Measurements from ENCODE around the gene PROSER1. TPM values are rescaled to one million over a fixed set of nuclear protein-coding genes. Genes with fewer than 3 reads are reported as not detected.

The PROSER1 gene
- total and polyA plus RNA-seq, 4 donors, result 13.0 to 59.6 (median 24.2) TPM

DNA sequence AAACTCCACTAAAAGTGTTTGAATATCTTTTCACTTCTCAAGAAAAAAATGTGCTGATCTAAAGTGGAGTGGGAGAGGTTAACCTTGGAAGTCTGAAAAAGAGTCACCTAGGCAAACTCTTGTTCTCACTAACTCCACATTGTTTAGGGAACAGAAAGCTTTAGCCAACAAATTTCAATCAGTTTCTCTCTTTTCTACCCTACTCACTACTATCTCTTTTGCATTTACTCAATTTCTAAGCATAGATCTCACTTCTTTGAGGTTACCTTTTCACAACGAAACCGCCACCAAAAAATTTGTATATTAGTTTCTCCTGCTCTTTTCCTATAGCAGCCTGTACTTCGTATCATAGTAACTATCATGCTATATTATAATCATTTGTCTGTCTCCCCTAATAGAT, 6.6 kb upstream of the PROSER1 start:
- ATAC-seq (ENCODE audit: insufficient read depth, low FRiP score) (no peak), DNase-seq (no peak)
- H3K9ac ChIP-seq (ENCODE audit: insufficient read depth in 1 of 2, low read length in 2 of 2), result no peak overlapping the region
- no peak overlapping the region for H3K4me3 ChIP-seq
- no peaks in the 10 kb centered on the region for H3K9me3 ChIP-seq (ENCODE audit: control insufficient read depth in 4 of 4, insufficient read depth in 3 of 4, low read length in 3 of 4)
- no peaks in the 10 kb centered on the region for H3K27me3 ChIP-seq (ENCODE audit: control insufficient read depth in 3 of 3, insufficient read depth in 3 of 3, low read length in 2 of 3)
- peaks cover 3 to 6% (median 4%) of the 10 kb centered on the region in 4 donors for H3K36me3 ChIP-seq (ENCODE audit: control insufficient read depth in 4 of 4, insufficient read depth in 4 of 4, low read length in 4 of 4)
- peaks cover 0 to 25% (median 2%) of the 10 kb centered on the region in 5 donors for H3K4me1 ChIP-seq (ENCODE audit: control insufficient read depth in 5 of 5, insufficient read depth in 5 of 5, low read length in 5 of 5)
- H3K27ac ChIP-seq (ENCODE audit: low read depth in 1 of 2, low read length in 1 of 2), result no peak overlapping the region
- TF ChIP-seq, protein P1, sequence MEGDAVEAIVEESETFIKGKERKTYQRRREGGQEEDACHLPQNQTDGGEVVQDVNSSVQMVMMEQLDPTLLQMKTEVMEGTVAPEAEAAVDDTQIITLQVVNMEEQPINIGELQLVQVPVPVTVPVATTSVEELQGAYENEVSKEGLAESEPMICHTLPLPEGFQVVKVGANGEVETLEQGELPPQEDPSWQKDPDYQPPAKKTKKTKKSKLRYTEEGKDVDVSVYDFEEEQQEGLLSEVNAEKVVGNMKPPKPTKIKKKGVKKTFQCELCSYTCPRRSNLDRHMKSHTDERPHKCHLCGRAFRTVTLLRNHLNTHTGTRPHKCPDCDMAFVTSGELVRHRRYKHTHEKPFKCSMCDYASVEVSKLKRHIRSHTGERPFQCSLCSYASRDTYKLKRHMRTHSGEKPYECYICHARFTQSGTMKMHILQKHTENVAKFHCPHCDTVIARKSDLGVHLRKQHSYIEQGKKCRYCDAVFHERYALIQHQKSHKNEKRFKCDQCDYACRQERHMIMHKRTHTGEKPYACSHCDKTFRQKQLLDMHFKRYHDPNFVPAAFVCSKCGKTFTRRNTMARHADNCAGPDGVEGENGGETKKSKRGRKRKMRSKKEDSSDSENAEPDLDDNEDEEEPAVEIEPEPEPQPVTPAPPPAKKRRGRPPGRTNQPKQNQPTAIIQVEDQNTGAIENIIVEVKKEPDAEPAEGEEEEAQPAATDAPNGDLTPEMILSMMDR (IDR thresholded peaks at IDR 0.05; ENCODE audit: control extremely low read depth, extremely low read depth), result no peak
- WGBS, 2 donors, result 94 to 97% methylated on average over 3 of the region's 3 CpGs

DNA sequence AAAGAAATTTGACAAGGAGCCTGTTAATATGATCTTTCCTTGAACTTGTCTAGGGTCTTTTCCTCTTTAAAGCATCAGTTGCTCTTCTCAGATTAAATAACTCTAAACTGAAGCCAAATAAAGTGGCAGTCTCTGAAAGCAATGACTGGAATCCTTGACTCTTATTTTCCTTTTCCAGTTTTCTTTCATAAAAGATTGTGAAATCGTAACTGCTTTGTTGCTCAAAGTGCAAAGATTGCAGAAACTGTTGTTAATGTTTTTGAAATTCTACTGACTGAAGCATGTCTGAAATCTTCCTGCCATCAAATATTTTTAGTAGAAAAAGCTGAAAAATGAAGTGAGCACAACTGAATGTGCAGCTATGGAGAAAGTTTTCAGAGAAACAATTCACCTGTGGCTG, 2.3 kb upstream of the PROSER1 start:
- Histone ChIP-seq H3K9me3 (ENCODE audit: control insufficient read depth in 4 of 4, insufficient read depth in 3 of 4, low read length in 3 of 4) (no peaks in the 10 kb centered on the region), H3K36me3 (ENCODE audit: control insufficient read depth in 4 of 4, insufficient read depth in 4 of 4, low read length in 4 of 4) (peaks cover 1 to 5% (median 4%) of the 10 kb centered on the region in 4 donors), H3K27me3 (ENCODE audit: control insufficient read depth in 3 of 3, insufficient read depth in 3 of 3, low read length in 2 of 3) (no peaks in the 10 kb centered on the region), H3K4me1 (ENCODE audit: control insufficient read depth in 5 of 5, insufficient read depth in 5 of 5, low read length in 5 of 5) (peaks cover 2 to 36% (median 8%) of the 10 kb centered on the region in 5 donors), H3K4me3 (no peak overlapping the region), H3K27ac (ENCODE audit: low read depth in 1 of 2, low read length in 1 of 2) (no peak overlapping the region), H3K9ac (ENCODE audit: insufficient read depth in 1 of 2, low read length in 2 of 2) (no peak overlapping the region)
- DNase-seq, result peak in 2 of 3 donors; percentile 41 to 62
- ATAC-seq (ENCODE audit: insufficient read depth, low FRiP score), result no peak
- TF ChIP-seq, protein P1 (IDR thresholded peaks at IDR 0.05; ENCODE audit: control extremely low read depth, extremely low read depth), result no peak
- 28 to 47% methylated on average over 1 of the region's 1 CpG for WGBS, 2 donors

DNA sequence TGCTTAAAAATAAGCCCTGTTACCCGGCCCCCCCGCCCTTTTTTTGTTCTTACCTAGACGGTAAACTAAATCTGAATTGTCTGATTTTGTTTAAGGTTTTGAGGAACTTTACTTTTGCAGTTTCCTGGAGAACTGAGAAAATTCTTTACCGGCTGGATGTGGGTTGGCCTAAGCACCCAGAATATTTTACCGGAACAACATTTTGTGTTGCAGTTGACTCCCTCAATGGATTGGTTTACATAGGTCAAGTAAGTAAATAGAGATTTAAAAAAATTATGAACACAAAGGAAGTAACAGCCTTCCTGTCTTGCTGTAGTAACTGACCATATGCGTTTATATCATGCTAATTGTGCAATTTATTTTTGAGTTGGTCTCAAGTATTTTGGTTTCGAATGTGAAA, 1.2 kb upstream of the PROSER1 start:
- 3 to 7% methylated on average over 7 of the region's 7 CpGs for WGBS, 2 donors
- peaks cover 2 to 46% (median 9%) of the 10 kb centered on the region in 5 donors for H3K4me1 ChIP-seq (ENCODE audit: control insufficient read depth in 5 of 5, insufficient read depth in 5 of 5, low read length in 5 of 5)

More for the DNA sequence above, 1.2 kb upstream of the PROSER1 start:
- peak overlapping the region in 1 of 2 donors; percentile 84 for H3K9ac ChIP-seq (ENCODE audit: insufficient read depth in 1 of 2, low read length in 2 of 2)
- no peak for ATAC-seq (ENCODE audit: insufficient read depth, low FRiP score)
- no peak overlapping the region for H3K4me3 ChIP-seq
- H3K27ac ChIP-seq (ENCODE audit: low read depth in 1 of 2, low read length in 1 of 2), result no peak overlapping the region
- peak in 1 of 3 donors; percentile 11 for DNase-seq
- no peaks in the 10 kb centered on the region for H3K27me3 ChIP-seq (ENCODE audit: control insufficient read depth in 3 of 3, insufficient read depth in 3 of 3, low read length in 2 of 3)
- TF ChIP-seq, protein P1 (IDR thresholded peaks at IDR 0.05; ENCODE audit: control extremely low read depth, extremely low read depth), result no peak
- no peaks in the 10 kb centered on the region for H3K9me3 ChIP-seq (ENCODE audit: control insufficient read depth in 4 of 4, insufficient read depth in 3 of 4, low read length in 3 of 4)
- H3K36me3 ChIP-seq (ENCODE audit: control insufficient read depth in 4 of 4, insufficient read depth in 4 of 4, low read length in 4 of 4), result peaks cover 0 to 4% (median 2%) of the 10 kb centered on the region in 4 donors
